WTC11 (cell line): Measurements from ENCODE around the gene GANAB. TPM values are rescaled to one million over a fixed set of nuclear protein-coding genes. Genes with fewer than 3 reads are reported as not detected.

ENCODE experiments used
- ATF1 ChIP-seq: sonication (generic); formaldehyde crosslinking; IDR thresholded peaks from 2 replicates; pipeline ENCODE4 v1.8.1; 2023; ENCODE audit warnings: mild to moderate bottlenecking, moderate library complexity, missing genetic modification reagents
- CREM ChIP-seq: sonication (generic); formaldehyde crosslinking; IDR thresholded peaks from 2 replicates; pipeline ENCODE4 v1.8.1; 2022; ENCODE audit warnings: mild to moderate bottlenecking, missing genetic modification reagents, moderate library complexity
- FOXP1 ChIP-seq: sonication (generic); formaldehyde crosslinking; IDR thresholded peaks from 2 replicates; pipeline ENCODE4 v1.8.0; 2022; ENCODE audit warnings: missing genetic modification reagents, mild to moderate bottlenecking, moderate library complexity, borderline replicate concordance
- GRHL2 ChIP-seq: fragments of 250-450 bp; sonication (Bioruptor Pico); IDR thresholded peaks from 2 replicates; pipeline ENCODE4 v1.8.0; 2022; ENCODE audit warnings: mild to moderate bottlenecking, moderate library complexity; ENCODE audit not compliant: insufficient replicate concordance, severe bottlenecking
- IRF2 ChIP-seq: sonication (generic); formaldehyde crosslinking; IDR thresholded peaks from 2 replicates; pipeline ENCODE4 v1.8.0; 2022; ENCODE audit warnings: low read depth, missing genetic modification reagents, borderline replicate concordance
- NFE2L1 ChIP-seq: sonication (generic); formaldehyde crosslinking; IDR thresholded peaks from 2 replicates; pipeline ENCODE4 v1.8.1; 2023; ENCODE audit warnings: missing genetic modification reagents
- RELA ChIP-seq: sonication (generic); formaldehyde crosslinking; IDR thresholded peaks from 2 replicates; pipeline ENCODE4 v1.8.1; 2022; ENCODE audit warnings: missing genetic modification reagents, mild to moderate bottlenecking, borderline replicate concordance
- SMAD3 ChIP-seq: sonication (generic); formaldehyde crosslinking; IDR thresholded peaks from 2 replicates; pipeline ENCODE4 v1.8.0; 2022; ENCODE audit warnings: missing genetic modification reagents, mild to moderate bottlenecking, borderline replicate concordance
- SP1 ChIP-seq: sonication (generic); formaldehyde crosslinking; conservative IDR thresholded peaks from 2 replicates; pipeline ENCODE4 v1.8.1; 2022; ENCODE audit warnings: missing genetic modification reagents
- TEAD1 ChIP-seq: sonication (generic); formaldehyde crosslinking; IDR thresholded peaks from 2 replicates; pipeline ENCODE4 v1.8.0; 2022; ENCODE audit warnings: mild to moderate bottlenecking, missing genetic modification reagents
- TEAD4 ChIP-seq: sonication (generic); formaldehyde crosslinking; IDR thresholded peaks from 2 replicates; pipeline ENCODE4 v1.8.0; 2022; ENCODE audit warnings: mild to moderate bottlenecking, missing genetic modification reagents
- ZBTB21 ChIP-seq: sonication (generic); formaldehyde crosslinking; IDR thresholded peaks from 2 replicates; pipeline ENCODE4 v1.8.1; 2023; ENCODE audit warnings: mild to moderate bottlenecking, missing genetic modification reagents, borderline replicate concordance
- ZNF121 ChIP-seq: sonication (generic); formaldehyde crosslinking; IDR thresholded peaks from 2 replicates; pipeline ENCODE4 v1.8.0; 2023; ENCODE audit warnings: missing genetic modification reagents
- ZNF138 ChIP-seq: sonication (generic); formaldehyde crosslinking; conservative IDR thresholded peaks from 2 replicates; pipeline ENCODE4 v1.8.1; 2022; ENCODE audit warnings: mild to moderate bottlenecking, moderate library complexity, missing genetic modification reagents
- ZNF423 ChIP-seq: fragments of 250-450 bp; sonication (Bioruptor Pico); IDR thresholded peaks from 2 replicates; pipeline ENCODE4 v2.1.2; 2022; ENCODE audit warnings: mild to moderate bottlenecking, moderate library complexity
- ZNF671 ChIP-seq: fragments of 250-450 bp; sonication (Bioruptor Pico); IDR thresholded peaks from 2 replicates; pipeline ENCODE4 v1.8.0; 2021; ENCODE audit warnings: mild to moderate bottlenecking
- total RNA-seq: library from RNA; stranded (reverse); gene quantifications from 3 replicates; pipeline ENCODE4 v1.2.3, GENCODE V29; 2021
- TF ChIP-seq, protein P1 (sequence below): sonication (generic); formaldehyde crosslinking; IDR thresholded peaks from 2 replicates; pipeline ENCODE4 v1.8.1; 2023; ENCODE audit warnings: mild to moderate bottlenecking, moderate library complexity, missing genetic modification reagents
- TF ChIP-seq, protein P2 (sequence below): sonication (generic); formaldehyde crosslinking; IDR thresholded peaks from 2 replicates; pipeline ENCODE4 v1.8.0; 2023; ENCODE audit warnings: missing genetic modification reagents, mild to moderate bottlenecking, borderline replicate concordance
- TF ChIP-seq, protein P3 (sequence below): sonication (generic); formaldehyde crosslinking; IDR thresholded peaks from 2 replicates; pipeline ENCODE4 v1.8.1; 2023; ENCODE audit warnings: mild to moderate bottlenecking, missing genetic modification reagents, moderate library complexity
- TF ChIP-seq, protein P4 (sequence below): sonication (generic); formaldehyde crosslinking; IDR thresholded peaks from 2 replicates; pipeline ENCODE4 v1.8.0; 2022; ENCODE audit warnings: mild to moderate bottlenecking, missing genetic modification reagents
- TF ChIP-seq, protein P5 (sequence below): sonication (generic); formaldehyde crosslinking; IDR thresholded peaks from 2 replicates; pipeline ENCODE4 v1.8.0; 2022; ENCODE audit warnings: mild to moderate bottlenecking, missing genetic modification reagents
- TF ChIP-seq, protein P6 (sequence below): fragments of 250-450 bp; sonication (Bioruptor Pico); IDR thresholded peaks from 2 replicates; pipeline ENCODE4 v1.9.0; 2021; ENCODE audit warnings: moderate library complexity, mild to moderate bottlenecking, inconsistent platforms, borderline replicate concordance
- TF ChIP-seq, protein P7 (sequence below): sonication (generic); formaldehyde crosslinking; conservative IDR thresholded peaks from 2 replicates; pipeline ENCODE4 v1.8.1; 2023; ENCODE audit warnings: mild to moderate bottlenecking, low read depth, missing genetic modification reagents, moderate library complexity
- TF ChIP-seq, protein P8 (sequence below): fragments of 250-450 bp; sonication (Bioruptor Pico); conservative IDR thresholded peaks from 2 replicates; pipeline ENCODE4 v1.9.0; 2021; ENCODE audit warnings: mild to moderate bottlenecking

The GANAB gene
- total RNA-seq, 1 experiment from 2014 or later: 327 TPM

DNA sequence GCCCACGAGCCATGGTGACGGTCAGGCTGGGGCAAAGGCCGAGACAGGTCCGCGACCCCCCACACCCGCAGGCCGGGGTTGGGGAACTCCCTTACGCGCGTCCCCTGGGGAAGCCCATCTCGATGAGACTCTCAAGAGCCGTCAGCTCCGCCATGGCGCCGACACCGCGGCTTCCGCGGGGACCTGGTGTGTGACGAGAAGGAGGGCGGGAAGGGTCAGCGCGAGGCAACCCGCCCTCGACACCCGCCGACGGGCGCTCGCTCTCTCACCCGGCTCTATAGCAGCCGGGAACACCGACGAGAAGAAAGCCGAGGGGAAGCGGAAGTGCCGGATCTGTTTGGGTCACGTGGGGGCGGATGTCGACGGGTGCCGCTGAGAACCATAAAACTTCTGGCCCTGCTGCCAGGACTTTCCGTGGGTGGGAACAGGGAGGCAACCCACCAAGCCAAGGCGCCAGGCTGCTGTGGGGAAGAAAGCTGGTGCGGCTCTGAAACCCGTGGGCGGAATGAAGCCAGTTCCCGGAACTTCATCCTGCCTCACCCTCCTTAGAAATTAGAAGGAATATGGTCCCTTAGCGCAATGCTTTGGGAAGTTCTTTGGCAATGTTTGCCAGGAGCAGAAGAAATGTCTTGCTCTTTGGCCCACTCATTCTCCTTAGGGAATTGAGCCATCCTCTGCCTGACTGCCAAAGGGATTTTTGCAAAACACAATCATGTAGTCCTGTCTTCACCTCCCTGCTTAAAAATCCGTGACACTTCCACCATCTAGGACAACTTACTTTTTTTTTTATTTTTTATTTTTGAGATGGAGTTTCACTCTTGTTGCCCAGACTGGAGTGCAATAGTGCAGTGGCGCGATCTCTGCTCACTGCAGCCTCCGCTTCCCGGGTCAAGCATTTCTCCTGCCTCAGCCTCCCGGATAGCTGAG, 32.6 kb upstream of the GANAB start, which contains the start of gene UBXN1 (continued):
- TF ChIP-seq, protein P1, sequence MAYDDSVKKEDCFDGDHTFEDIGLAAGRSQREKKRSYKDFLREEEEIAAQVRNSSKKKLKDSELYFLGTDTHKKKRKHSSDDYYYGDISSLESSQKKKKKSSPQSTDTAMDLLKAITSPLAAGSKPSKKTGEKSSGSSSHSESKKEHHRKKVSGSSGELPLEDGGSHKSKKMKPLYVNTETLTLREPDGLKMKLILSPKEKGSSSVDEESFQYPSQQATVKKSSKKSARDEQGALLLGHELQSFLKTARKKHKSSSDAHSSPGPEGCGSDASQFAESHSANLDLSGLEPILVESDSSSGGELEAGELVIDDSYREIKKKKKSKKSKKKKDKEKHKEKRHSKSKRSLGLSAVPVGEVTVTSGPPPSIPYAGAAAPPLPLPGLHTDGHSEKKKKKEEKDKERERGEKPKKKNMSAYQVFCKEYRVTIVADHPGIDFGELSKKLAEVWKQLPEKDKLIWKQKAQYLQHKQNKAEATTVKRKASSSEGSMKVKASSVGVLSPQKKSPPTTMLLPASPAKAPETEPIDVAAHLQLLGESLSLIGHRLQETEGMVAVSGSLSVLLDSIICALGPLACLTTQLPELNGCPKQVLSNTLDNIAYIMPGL (CRISPR knock-in tag): peak; percentile 58; the same call in 1 of the 2 replicates
- TF ChIP-seq RELA (CRISPR knock-in tag) (no peak), ZNF121 (CRISPR knock-in tag) (no peak), SMAD3 (CRISPR knock-in tag) (0 out of 2 replicates have a peak, but pooled peaks have one; percentile 48), ZNF138 (CRISPR knock-in tag) (no peak), ZNF671 (CRISPR knock-in tag) (no peak), TEAD1 (peak; percentile 60), GRHL2 (CRISPR knock-in tag) (no peak), CREM (CRISPR knock-in tag) (0 out of 2 replicates have a peak, but pooled peaks have one; percentile 39), FOXP1 (CRISPR knock-in tag) (peak; percentile 71; the same call in 1 of the 2 replicates), ATF1 (0 out of 2 replicates have a peak, but pooled peaks have one; percentile 38), TEAD4 (no peak), NFE2L1 (CRISPR knock-in tag) (no peak), IRF2 (CRISPR knock-in tag) (no peak), ZNF423 (no peak), SP1 (peak; percentile 80), ZBTB21 (CRISPR knock-in tag) (0 out of 2 replicates have a peak, but pooled peaks have one; percentile 33)
- TF ChIP-seq, protein P2, sequence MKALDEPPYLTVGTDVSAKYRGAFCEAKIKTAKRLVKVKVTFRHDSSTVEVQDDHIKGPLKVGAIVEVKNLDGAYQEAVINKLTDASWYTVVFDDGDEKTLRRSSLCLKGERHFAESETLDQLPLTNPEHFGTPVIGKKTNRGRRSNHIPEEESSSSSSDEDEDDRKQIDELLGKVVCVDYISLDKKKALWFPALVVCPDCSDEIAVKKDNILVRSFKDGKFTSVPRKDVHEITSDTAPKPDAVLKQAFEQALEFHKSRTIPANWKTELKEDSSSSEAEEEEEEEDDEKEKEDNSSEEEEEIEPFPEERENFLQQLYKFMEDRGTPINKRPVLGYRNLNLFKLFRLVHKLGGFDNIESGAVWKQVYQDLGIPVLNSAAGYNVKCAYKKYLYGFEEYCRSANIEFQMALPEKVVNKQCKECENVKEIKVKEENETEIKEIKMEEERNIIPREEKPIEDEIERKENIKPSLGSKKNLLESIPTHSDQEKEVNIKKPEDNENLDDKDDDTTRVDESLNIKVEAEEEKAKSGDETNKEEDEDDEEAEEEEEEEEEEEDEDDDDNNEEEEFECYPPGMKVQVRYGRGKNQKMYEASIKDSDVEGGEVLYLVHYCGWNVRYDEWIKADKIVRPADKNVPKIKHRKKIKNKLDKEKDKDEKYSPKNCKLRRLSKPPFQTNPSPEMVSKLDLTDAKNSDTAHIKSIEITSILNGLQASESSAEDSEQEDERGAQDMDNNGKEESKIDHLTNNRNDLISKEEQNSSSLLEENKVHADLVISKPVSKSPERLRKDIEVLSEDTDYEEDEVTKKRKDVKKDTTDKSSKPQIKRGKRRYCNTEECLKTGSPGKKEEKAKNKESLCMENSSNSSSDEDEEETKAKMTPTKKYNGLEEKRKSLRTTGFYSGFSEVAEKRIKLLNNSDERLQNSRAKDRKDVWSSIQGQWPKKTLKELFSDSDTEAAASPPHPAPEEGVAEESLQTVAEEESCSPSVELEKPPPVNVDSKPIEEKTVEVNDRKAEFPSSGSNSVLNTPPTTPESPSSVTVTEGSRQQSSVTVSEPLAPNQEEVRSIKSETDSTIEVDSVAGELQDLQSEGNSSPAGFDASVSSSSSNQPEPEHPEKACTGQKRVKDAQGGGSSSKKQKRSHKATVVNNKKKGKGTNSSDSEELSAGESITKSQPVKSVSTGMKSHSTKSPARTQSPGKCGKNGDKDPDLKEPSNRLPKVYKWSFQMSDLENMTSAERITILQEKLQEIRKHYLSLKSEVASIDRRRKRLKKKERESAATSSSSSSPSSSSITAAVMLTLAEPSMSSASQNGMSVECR (CRISPR knock-in tag): 0 out of 2 replicates have a peak, but pooled peaks have one; percentile 72
- TF ChIP-seq, protein P3, sequence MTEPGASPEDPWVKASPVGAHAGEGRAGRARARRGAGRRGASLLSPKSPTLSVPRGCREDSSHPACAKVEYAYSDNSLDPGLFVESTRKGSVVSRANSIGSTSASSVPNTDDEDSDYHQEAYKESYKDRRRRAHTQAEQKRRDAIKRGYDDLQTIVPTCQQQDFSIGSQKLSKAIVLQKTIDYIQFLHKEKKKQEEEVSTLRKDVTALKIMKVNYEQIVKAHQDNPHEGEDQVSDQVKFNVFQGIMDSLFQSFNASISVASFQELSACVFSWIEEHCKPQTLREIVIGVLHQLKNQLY (CRISPR knock-in tag): no peak
- TF ChIP-seq, protein P4, sequence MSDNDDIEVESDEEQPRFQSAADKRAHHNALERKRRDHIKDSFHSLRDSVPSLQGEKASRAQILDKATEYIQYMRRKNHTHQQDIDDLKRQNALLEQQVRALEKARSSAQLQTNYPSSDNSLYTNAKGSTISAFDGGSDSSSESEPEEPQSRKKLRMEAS: peak; percentile 86
- TF ChIP-seq, protein P5, sequence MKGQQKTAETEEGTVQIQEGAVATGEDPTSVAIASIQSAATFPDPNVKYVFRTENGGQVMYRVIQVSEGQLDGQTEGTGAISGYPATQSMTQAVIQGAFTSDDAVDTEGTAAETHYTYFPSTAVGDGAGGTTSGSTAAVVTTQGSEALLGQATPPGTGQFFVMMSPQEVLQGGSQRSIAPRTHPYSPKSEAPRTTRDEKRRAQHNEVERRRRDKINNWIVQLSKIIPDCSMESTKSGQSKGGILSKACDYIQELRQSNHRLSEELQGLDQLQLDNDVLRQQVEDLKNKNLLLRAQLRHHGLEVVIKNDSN (CRISPR knock-in tag): peak; percentile 99
- TF ChIP-seq, protein P6, sequence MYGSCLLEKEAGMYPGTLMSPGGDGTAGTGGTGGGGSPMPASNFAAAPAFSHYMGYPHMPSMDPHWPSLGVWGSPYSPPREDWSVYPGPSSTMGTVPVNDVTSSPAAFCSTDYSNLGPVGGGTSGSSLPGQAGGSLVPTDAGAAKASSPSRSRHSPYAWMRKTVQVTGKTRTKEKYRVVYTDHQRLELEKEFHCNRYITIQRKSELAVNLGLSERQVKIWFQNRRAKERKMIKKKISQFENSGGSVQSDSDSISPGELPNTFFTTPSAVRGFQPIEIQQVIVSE: no peak
- TF ChIP-seq, protein P7, sequence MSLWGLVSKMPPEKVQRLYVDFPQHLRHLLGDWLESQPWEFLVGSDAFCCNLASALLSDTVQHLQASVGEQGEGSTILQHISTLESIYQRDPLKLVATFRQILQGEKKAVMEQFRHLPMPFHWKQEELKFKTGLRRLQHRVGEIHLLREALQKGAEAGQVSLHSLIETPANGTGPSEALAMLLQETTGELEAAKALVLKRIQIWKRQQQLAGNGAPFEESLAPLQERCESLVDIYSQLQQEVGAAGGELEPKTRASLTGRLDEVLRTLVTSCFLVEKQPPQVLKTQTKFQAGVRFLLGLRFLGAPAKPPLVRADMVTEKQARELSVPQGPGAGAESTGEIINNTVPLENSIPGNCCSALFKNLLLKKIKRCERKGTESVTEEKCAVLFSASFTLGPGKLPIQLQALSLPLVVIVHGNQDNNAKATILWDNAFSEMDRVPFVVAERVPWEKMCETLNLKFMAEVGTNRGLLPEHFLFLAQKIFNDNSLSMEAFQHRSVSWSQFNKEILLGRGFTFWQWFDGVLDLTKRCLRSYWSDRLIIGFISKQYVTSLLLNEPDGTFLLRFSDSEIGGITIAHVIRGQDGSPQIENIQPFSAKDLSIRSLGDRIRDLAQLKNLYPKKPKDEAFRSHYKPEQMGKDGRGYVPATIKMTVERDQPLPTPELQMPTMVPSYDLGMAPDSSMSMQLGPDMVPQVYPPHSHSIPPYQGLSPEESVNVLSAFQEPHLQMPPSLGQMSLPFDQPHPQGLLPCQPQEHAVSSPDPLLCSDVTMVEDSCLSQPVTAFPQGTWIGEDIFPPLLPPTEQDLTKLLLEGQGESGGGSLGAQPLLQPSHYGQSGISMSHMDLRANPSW (CRISPR knock-in tag): no peak
- TF ChIP-seq, protein P8, sequence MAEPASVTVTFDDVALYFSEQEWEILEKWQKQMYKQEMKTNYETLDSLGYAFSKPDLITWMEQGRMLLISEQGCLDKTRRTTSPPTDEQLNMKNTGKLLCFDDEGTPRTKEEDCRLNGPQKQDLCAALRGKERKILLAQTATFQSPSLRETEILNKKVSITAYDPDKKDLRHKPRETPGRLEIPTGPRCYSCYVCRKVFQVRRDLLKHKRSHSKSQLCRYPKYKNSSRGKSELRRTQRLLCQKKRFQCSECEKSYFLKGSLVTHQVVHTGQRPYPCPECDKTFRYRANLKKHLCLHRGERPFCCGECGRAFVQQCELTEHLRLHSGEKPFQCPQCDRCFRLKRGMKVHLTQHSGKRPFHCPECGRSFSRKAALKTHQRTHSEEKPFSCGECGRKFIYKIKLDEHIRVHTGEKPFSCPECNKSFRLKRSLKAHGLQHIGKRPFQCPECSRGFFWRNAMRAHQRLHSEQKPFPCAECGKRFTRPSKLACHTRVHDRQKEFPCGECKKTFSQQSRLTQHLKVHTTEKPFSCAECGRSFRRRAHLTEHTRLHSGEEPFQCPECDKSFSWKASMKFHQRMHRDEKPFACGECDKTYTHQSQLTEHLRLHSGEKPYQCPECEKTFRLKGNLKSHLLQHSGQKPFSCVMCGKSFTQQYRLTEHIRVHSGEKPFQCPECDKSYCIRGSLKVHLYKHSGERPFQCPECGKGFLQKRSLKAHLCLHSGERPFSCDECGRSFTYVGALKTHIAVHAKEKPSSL: no peak
